HG03280 (cell line): ENCODE data around the gene EEF1AKMT3.
"Not testable (repeated sequence)": the region's sequence is repeated elsewhere in the genome, so short reads cannot be mapped to it uniquely, and the experiment has no call there.

ENCODE experiments used
- ATAC-seq: cut with Tn5 transposase; IDR thresholded peaks from one replicate; pipeline ENCODE4 v1.9.1; 2021; ENCODE audit warnings: mild to moderate bottlenecking, moderate library complexity; ENCODE audit not compliant: unreplicated experiment

Gene EEF1AKMT3

DNA sequence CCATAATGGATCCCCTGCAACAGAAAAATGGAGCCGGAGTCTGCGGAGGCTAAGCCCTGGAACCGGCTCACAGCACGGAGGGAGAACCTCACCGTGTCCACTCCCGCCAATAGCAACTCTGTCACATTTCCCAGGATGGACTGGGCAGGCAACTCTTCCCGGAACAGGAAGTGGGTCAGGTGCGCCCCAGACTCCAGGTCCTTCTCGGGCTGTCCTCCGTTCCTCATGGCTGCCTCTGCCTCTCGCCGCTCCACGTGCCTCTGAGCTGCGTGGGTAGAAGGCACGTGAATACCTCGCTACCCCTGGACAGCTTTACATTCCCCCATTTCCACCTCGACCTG is 7.8 kb upstream of the EEF1AKMT3 start:
- ATAC-seq: peak; percentile 9

DNA sequence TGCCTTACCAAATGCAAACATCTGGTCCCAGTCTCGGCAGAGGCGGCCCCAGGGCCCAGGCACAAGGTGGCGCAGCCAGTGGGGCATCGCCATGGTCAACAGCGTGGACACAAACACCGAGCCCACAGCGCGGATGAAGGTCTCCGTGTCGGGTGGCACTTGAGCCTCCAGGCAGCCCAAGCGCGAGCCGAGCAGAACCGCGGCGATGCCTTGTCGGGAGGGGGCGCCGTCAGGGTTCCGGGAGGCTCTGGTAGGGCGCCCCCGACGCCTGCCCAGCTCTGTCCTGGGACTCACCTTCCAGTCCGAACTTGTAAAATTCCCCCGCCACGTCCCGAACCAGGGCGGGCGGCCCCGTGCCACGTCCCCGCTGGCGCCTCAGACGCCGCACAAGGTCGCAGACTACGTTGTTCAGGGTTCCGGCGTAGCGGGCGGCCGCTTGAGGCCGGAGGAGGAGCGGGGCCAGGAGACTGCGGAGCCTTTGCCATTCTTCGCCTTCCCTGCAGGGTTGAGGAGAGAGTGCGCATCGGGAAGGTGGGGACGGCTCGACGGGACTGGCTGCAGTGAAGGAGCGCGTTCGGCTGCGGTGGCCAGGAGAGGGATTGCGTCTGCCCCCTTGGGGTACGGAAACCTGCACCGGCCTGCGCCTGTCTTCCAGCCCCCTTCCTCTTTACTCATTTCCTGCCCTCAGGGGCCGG is 7.3 kb upstream of the EEF1AKMT3 start:
- ATAC-seq: peak; percentile 66

DNA sequence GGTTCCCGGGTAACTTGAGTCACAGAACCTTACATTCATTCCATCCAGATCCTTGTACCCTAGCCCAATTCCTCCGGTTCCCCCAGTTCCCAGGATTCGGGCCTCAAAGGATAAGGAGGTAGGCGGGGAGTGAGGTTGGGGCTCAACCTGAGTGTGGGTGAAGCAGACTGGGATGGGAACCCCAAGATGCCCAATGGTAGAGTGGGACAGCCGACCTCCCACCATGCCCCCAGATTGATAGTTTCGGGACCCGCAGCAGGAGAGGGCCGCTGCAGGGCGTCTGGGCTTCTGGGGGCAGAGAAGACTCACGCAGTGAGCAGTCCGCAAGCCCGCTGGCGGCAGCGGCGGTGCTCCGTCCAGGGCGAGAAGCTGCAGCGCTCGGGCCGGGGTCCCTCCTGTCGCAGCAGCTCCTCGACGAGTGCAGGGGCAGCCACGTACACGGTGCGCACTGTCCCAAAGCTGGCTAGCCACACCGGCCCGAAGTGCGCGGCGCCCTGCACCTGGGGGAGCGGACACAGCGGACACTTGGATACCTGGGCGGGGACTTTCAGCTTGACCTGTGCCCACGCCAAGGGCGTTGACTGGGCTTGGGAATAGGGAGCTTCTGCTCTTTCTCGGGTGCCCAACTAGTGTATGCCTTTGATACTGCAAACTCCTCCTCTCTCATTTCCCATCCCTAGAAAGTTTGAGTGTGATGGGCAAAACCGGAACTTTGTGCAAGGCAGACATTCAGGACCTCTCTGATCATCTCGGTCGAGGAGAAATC is 6.5 kb upstream of the EEF1AKMT3 start:
- no peak for ATAC-seq

DNA sequence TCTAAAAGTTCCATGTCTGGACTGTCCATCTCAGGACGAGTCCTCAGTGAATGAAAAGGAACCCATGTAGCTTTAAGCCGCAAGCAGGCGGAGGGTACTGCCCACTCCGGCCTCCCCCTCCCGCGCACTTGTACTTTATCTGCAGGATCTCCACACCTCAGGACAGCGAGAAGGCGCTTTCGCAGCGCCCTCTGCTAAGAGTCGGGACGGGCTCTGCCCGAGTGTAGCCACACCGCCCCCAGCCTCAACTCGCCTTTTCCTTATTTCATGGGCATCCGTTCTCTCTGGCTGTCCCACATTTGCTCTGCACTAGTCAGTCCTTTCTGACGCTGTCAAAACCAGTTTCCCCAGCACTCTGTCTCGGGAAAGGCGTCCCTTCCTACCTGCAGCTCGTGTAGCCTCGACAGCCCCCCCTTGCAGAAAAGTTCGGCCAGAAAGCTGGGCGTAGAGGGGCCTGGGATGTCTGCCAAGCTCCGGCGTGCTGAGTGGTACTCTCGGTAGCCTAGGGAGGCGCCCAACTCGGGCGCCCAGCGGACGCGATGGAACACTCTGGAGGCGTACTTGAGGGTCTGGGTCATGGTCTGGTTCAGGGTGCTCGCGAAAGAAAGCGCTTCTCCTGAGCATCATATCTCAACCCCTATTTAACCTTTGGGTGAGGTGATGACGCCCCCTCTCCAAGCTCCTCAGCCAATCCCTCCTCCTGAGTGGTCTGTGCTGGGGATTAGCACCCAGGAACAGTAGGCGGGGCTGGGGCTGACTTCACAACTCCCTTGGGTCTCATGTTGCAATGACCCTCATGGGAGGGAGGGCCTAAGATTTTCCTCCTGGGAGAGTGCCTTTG is 5.7 kb upstream of the EEF1AKMT3 start, which contains the start of gene CYP27B1:
Gene CYP27B1, minus strand, starts transcription at position 615 of the 841 bp plus-strand sequence. Its CDS starts 37 bp downstream, at position 578.
- no peak for ATAC-seq

DNA sequence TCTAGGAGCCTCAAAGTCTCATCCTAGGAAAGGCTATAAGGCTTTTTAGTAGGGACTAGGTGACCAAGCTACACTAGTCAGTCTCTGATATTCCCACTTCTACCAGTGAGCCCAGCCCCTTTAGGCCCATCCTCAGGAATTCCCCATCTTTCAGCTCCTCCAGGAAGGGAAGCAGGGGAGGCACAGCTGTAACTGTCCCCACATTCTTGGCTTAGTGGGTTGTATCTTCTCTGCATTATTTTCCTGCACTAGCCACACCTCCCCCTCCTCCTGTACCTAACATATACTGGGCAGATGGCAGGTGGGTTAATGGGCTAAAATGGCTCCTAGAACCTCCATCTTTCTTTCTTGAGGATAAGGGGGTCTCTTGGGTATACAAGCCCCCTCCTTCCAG is 5.1 kb upstream of the EEF1AKMT3 start:
- ATAC-seq: no peak

DNA sequence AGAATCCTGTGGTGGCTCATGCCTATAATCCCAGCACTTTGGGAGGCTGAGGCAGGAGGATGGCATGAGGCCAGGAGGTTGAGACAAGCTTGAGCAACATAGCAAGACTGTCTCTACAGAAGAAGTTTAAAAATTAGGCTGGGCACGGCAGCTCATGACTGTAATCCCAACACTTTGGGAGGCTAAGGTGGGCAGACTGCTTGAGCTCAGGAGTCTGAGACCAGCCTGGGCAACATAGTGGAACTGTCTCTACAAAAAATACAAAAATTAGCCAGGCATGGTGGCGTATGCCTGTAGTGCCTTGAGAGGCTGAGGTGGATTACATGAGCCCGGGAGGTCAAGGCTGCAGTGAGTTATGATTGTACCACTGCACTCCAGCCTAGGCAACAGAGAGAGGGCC is 4.5 kb upstream of the EEF1AKMT3 start:
- no peak for ATAC-seq

DNA sequence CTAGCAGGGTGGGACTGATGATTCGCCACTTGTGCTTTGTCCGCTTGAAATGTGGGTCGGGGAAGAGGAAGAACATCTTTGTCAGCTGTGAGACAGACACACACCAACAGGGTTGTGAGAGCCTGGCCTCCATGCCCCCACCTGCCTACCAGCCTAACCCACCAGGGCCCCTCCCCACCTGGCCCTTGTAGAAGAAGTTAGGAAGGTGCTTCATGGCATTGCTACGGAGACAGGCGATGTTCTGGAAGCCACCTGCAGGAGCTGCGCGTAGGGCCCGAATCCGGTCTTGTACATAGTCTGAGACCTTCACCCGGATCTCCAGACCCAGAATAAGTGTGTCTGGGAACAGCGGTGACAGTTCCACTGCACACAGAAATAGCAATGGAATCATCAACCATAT is 2.8 kb upstream of the EEF1AKMT3 start:
- no peak for ATAC-seq

DNA sequence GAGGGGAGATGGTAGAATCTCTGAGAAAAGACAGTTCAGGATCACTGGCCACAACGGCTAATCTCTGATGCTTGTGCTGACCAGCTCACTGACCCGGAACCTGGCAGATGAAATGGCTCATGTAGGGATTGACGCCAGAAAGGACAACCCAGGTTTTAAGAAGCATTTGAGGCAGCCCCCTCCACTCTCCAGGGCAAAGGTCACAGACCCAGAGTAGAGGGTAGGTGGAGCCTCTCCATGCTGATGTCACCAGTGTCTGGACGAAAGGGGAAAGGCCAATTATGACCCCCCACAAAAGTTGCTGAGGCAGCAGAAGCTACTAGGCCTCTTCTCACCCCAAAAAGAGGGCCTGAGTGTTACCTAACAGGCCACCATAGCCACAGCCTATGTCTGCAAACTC is 1.7 kb upstream of the EEF1AKMT3 start:
- ATAC-seq: no peak

DNA sequence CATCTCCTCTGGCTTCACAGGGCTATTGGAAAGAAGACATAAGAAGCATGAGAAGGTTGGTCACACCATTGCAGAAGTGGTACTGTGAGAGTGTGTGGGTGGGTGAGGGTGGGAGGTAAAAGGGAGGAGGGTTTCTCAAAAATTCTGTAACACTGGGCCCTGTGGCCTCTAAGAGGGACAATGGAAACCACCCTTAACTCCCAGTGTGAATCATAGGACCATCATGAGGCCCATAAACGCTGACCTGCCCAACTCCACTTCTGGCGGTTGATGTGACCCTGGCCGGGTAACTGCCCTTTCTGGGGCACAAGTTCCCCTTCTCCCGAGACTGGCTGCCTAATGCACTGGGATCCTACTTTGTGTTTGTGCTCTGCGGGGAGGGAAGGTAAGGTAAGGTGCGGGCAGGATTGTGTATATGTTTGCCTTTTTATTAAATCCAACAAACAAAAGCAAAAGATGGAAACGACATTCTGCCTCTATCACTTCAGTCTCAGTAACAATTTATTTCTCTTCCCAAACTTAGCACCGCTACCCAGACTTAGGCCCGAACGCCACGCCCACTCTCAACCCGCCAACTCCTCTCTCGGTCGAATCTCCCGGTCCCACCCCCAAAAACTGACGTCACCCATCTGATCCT is 1.1 kb upstream of the EEF1AKMT3 start:
- ATAC-seq: peak; percentile 73

DNA sequence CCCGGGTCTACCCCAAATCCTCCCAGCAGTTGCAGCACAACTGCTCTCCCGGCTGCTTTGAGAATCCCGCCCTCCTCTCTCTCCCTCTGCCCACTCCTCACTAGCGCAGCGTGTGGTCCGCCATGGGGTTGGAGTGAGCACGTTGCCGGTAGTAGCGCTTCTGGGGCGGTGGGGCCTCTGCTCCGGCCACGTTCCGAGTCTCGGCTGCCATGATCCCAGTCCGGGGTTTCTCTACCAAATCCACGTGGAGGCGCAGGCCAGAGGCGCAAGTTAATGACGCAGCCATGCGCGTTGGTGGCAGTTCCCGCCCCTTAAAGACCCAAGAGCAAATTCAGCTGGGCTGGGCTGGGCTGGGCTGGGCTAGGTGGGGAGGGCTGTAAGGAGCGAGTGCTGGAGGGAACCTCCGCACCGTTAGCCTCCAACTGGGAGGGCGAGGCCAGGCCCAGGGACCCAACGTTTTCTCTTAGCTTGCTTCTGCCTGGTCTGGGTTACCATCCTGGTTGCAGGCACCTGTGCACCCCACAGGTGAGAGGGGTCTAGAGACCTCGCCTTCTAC is 463 bp upstream of the EEF1AKMT3 start, which contains the start of gene METTL1:
Gene METTL1, minus strand, starts transcription at position 233 of the 556 bp plus-strand sequence. Its CDS starts 22 bp downstream, at position 211.
- ATAC-seq: peak; percentile 78

DNA sequence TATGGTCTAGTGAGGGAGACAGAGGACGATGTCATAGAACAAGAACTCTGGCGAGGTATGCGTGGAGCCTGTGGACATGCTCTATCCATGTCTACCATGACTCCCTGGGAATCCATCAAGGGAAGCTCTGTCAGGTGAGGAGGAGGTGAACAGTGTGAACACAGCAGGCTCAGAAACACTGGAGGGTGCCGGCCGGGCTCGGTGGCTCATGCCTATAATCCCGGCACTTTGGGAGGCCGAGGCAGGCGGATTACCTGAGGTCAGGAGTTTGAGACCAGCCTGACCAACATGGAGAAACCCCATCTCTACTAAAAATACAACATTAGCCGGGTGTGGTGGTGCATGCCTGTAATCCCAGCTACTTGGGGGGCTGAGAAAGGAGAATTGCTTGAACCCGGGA is 2.2 kb downstream of the EEF1AKMT3 start:
- ATAC-seq: not testable (repeated sequence)

DNA sequence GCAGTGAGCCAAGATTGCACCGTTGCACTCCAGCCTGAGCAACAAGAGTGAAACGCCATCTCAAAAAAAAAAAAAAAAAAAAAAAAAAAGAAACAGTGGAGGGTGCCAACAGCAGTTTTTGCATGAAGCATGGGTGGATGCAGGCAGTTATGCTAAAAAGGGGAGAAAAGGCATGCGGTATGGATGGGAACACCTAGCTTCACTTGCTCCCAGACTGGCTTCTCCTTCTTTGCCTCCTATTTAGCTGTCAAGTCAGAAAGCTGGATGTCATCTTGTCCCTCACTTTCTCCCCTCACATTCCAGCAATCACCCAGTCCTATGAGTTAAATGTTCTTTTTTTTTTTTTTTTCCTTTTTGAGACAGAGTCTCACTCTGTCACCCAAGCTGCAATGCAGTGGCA is 2.6 kb downstream of the EEF1AKMT3 start:
- no peak for ATAC-seq

DNA sequence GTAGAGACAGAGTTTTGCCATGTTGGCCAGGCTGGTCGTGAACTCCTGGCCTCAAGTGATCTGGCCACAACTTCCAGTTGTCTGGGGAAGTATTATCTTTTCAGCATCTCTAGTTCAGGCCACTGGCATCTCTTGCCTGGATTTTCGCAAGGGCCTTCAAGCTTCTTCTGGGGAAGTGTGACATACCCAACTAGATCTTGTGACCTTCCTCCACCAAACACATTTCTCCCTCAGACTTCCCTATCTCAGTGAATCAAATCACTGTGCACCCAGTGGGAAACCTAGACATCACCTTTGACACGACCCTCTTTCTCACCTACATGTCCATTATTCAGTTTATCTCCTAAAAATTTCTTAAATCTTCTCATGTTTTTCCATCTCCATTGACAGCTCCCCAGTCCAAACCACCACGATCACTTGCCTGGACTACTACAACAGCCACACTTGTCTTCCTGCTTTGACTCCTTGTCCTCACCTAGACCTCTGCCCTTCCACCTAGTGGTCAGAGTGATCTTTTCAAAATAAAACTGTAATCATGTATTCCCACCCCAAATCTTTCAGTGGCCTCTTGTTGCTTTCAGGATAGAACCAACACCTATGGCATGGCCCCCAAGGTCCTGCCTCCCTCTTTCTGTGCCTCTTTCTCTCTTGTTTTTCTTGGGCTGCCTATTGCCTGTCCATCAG is 3.3 kb downstream of the EEF1AKMT3 start:
- ATAC-seq: no peak

DNA sequence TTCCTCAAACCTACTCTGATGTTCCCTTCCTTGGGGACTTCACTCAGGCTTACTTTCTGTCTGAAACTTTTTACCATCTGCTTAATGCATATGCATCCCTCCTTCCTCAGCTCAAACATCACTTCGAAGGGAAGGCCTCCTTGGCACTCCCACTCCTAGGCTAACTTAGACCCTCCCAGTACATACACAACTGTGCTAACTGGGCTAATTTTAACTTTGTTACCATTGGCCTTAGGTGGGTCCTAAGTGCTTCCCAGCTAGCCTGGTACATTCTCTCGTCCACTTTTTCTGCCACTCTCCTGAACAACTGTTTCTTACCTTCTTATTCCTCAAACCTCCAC is 3.8 kb downstream of the EEF1AKMT3 start:
- no peak for ATAC-seq

DNA sequence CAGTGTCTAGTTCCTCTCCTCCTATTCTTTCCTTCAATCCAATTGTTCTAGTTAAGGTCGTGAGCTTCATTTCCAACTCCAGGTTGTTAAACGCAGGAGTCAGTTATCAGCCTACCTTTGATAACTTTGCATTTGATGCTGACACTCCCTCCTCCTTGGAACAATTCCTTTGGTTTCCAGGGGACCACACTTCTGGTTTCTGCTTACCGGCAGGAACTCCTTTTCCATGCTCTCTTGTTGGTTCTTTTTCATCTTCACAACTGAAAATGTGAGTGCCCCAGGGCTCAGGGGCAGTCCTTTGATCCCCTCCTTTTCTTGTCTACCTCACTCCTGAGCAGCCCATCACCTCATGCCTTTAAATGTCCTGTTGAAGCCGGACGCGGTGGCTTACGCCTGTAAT is 5.0 kb downstream of the EEF1AKMT3 start:
- no peak for ATAC-seq

DNA sequence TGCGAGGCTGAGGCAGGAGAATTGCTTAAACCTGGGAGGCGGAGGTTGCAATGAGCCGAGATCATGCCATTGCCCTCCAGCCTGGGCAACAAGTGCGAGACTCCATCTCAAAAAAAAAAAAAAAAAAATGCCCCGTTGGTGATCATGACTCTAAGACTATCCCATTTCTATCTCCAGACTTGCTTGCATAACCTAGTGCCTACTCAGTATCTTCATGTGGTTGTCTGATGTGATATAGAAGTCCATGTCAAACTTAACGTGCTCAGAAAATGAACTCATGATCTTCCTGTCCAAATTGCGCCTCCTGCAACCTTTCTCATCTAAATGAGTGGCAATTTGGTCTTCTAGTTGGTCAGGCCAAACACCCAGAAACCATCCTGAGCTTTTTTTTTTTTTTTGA is 5.5 kb downstream of the EEF1AKMT3 start:
- ATAC-seq: no peak

DNA sequence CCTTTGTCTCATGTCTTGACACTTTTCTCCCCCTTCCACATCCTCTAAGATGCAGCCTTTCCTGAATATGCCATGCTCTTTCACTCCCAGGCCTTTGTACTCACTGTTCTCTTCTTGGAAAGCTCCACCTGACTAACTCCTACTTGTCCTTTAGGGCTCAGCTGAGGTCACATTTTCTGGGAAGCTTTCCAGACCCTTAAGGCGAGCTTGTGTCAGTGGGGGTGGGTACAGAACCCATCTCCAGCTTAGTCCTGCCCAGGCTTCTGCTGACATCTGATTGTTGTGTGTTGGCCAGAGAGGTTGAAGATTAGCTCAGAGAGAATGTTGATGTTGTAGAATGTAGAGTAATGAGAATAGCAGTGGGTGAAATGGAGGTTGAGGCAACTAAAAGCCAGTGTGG is 7.3 kb downstream of the EEF1AKMT3 start:
- no peak for ATAC-seq

DNA sequence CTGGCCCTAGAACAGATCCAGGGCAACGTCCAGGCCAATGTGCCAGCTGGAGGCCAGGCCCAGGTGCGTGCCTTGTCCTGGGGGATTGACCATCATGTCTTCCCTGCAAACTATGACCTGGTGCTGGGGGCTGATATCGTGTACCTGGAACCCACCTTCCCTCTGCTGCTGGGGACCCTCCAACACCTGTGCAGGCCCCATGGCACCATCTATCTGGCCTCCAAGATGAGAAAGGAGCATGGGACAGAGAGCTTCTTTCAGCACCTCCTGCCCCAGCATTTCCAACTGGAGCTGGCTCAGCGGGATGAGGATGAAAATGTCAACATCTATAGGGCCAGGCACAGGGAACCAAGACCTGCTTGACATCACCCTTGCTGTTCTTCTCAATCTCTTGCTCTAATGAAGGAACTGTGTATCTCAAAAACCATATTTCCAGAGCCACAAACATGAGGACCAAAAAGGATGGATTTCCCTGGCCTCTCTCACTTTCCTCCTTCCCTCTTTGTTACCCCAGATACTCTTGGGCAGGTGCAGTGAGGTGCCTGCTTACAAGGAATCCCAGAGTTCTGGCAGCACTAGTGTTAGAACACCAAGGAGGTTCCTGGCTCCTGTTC is 8.0 kb downstream of the EEF1AKMT3 start:
- ATAC-seq: no peak

DNA sequence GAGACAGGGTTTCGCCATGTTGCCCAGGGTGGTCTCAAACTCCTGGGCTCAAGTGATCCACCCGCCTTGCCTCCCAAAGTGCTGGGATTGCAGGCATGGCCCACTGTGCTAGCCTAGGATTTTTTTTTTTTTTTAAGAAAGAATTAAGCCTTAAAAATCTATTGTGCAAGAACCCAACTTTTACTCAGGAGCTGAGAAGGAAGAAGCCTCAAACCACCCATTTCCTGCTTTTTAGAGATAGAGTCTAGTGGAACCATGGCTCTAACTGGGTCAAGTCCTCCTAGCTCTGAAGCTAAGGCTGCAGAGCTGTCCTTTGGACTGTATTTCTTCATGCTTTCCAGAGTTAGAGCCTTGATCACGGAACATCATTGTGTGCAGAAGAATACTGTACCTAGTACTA is 8.8 kb downstream of the EEF1AKMT3 start:
- ATAC-seq: no peak

DNA sequence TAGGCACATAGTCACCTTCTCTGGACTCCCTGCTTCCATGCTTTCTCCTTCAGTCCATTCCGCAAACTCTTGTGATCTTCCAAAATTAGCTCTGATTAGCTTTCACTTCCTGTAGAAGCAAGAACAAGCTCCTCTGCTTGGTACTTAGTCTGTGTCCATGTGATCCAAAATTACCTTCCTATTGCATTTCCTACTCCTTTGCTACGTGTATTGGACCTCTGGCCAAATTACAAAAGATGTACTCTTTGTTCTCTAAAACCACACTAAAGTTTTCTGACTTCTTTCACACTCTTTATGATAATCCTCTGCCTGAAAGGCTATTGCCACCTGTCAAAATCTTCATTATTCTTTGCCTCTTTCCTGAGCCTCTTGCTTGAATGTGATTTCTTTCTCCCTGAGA is 9.4 kb downstream of the EEF1AKMT3 start:
- no peak for ATAC-seq
